ENCODE data around the gene BCL2.

DNA sequence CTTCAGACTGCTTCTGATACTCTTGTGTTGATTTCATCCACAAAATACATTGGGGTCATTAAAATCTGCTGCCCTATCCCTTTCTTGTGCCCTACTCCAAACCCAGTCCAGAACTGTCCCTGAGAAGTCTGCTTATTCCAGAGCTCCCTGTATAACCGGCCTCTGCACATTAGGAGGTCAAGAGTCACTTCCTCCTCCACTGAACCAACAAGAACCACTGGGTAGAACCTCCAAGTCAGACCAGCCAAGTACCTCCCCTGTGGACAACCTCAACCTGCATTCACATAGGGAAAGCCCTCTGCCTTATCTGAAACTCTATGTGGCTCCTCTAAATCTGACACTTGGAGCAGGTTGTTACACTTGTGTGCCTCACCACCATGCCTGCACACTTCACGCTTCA is 25.3 kb upstream of the BCL2 start:
- TF ChIP-seq, protein P1, sequence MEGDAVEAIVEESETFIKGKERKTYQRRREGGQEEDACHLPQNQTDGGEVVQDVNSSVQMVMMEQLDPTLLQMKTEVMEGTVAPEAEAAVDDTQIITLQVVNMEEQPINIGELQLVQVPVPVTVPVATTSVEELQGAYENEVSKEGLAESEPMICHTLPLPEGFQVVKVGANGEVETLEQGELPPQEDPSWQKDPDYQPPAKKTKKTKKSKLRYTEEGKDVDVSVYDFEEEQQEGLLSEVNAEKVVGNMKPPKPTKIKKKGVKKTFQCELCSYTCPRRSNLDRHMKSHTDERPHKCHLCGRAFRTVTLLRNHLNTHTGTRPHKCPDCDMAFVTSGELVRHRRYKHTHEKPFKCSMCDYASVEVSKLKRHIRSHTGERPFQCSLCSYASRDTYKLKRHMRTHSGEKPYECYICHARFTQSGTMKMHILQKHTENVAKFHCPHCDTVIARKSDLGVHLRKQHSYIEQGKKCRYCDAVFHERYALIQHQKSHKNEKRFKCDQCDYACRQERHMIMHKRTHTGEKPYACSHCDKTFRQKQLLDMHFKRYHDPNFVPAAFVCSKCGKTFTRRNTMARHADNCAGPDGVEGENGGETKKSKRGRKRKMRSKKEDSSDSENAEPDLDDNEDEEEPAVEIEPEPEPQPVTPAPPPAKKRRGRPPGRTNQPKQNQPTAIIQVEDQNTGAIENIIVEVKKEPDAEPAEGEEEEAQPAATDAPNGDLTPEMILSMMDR (IDR thresholded peaks at IDR 0.05) = no peak
- no peak for TF ChIP-seq POLR2AphosphoS5 (IDR thresholded peaks at IDR 0.05; ENCODE audit: low read depth, low read length)
- TF ChIP-seq, protein P2, sequence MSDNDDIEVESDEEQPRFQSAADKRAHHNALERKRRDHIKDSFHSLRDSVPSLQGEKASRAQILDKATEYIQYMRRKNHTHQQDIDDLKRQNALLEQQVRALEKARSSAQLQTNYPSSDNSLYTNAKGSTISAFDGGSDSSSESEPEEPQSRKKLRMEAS (IDR thresholded peaks at IDR 0.05; ENCODE audit: low read depth) = no peak

All from SK-N-SH (cell line).